ENCODE results near the gene COPS9.

DNA sequence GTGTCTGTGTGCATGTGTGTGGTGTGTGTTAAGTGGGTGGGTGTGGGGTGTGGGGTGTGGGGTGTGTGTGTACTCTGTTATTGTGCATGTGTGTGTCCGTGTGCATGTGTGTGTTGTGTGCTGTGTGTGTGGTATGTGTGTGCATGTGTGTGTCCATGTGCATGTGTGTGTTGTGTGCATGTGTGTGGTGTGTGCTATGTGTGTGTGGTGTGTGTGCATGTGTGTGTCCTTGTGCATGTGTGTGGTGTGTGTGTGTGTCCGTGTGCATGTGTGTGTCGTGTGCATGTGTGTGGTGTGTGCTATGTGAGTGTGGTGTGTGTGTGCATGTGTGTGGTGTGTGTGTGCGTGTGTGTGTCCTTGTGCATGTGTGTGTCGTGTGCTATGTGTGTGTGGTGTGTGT, 11.3 kb upstream of the COPS9 start:
- TF ChIP-seq ARNT (IDR thresholded peaks at IDR 0.05) (no peak), FOXA1 (IDR thresholded peaks at IDR 0.05) (no peak), ZNF384 (IDR thresholded peaks at IDR 0.05) (no peak), FOXK2 (IDR thresholded peaks at IDR 0.05) (no peak), FOXM1 (IDR thresholded peaks at IDR 0.05; ENCODE audit: borderline replicate concordance) (no peak), SP1 (IDR thresholded peaks at IDR 0.05) (no peak), BHLHE40 (IDR thresholded peaks at IDR 0.05; ENCODE audit: borderline replicate concordance) (no peak), HDGF (IDR thresholded peaks at IDR 0.05; ENCODE audit: borderline replicate concordance) (no peak), ELF4 (IDR thresholded peaks at IDR 0.05) (no peak), L3MBTL2 (conservative IDR thresholded peaks at IDR 0.05) (no peak), TARDBP (IDR thresholded peaks at IDR 0.05) (no peak), SUZ12 (IDR thresholded peaks at IDR 0.05) (no peak), LEF1 (IDR thresholded peaks at IDR 0.05; ENCODE audit: borderline replicate concordance) (no peak)
- TF ChIP-seq, protein P1, sequence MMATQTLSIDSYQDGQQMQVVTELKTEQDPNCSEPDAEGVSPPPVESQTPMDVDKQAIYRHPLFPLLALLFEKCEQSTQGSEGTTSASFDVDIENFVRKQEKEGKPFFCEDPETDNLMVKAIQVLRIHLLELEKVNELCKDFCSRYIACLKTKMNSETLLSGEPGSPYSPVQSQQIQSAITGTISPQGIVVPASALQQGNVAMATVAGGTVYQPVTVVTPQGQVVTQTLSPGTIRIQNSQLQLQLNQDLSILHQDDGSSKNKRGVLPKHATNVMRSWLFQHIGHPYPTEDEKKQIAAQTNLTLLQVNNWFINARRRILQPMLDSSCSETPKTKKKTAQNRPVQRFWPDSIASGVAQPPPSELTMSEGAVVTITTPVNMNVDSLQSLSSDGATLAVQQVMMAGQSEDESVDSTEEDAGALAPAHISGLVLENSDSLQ (IDR thresholded peaks at IDR 0.05), result no peak
